Bronchial epithelial cell (primary cell): ENCODE results near the gene HNRNPK. TPM values are rescaled to one million over a fixed set of nuclear protein-coding genes. Genes with fewer than 3 reads are reported as not detected.

Experiments used
- DNase-seq: peaks from one replicate; pipeline ENCODE4 v3.0.0-alpha.2; 2010; ENCODE audit warnings: low read depth
- FAIRE-seq: peaks from 2 replicates; lab custom pipeline; 2011; peaks lifted over from hg19 to GRCh38; lab: Jason Lieb, UNC
- H3K27me3 ChIP-seq: 2 replicates; pipeline ENCODE4 v1.5.1; 2011; ENCODE audit warnings: low read length; ENCODE audit not compliant: control insufficient read depth, insufficient read depth
- H3K36me3 ChIP-seq: 2 replicates; pipeline ENCODE4 v1.5.1; 2011; ENCODE audit warnings: low read length; ENCODE audit not compliant: control insufficient read depth, insufficient read depth
- H3K4me3 ChIP-seq: 2 replicates; pipeline ENCODE4 v1.5.1; 2011; ENCODE audit warnings: mild to moderate bottlenecking, low read depth, low read length, control low read depth
- CTCF ChIP-seq: IDR thresholded peaks from 2 replicates; pipeline ENCODE4 v1.5.1; 2011; ENCODE audit warnings: mild to moderate bottlenecking, moderate library complexity, low read length, control low read depth, inconsistent platforms; ENCODE audit not compliant: insufficient read depth, severe bottlenecking
- total RNA-seq: library from RNA; depleted of rRNA; stranded (reverse); fragments of >200 nt; gene quantifications from 2 replicates; pipeline ENCODE4 v1.2.1, GENCODE V29; 2014

Gene HNRNPK
- total RNA-seq, 1 donor from 2014 or later: 531 TPM

GRCh38 chr9:83976372-83976771, 3.6 kb downstream of the HNRNPK start:
- DNase-seq (no peak), FAIRE-seq (no peak)
- Histone ChIP-seq H3K4me3 (no peak overlapping the region), H3K27me3 (no peaks in the 10 kb centered on the region), H3K36me3 (peaks cover 17% of the 10 kb centered on the region)
- no peak for TF ChIP-seq CTCF

- FAIRE-seq: no peak
- TF ChIP-seq CTCF: no peak
- Histone ChIP-seq H3K4me3 (no peak overlapping the region), H3K36me3 (peaks cover 22% of the 10 kb centered on the region), H3K27me3 (no peaks in the 10 kb centered on the region)
- DNase-seq: no peak
Observed at GRCh38 chr9:83975300-83975699, 4.7 kb downstream of the HNRNPK start.

GRCh38 chr9:83972286-83972685, 7.7 kb downstream of the HNRNPK start:
- DNase-seq: peak; percentile 61
- H3K36me3 ChIP-seq: peaks cover 27% of the 10 kb centered on the region
- no peak overlapping the region for H3K4me3 ChIP-seq
- H3K27me3 ChIP-seq: no peaks in the 10 kb centered on the region
- no peak for FAIRE-seq
- TF ChIP-seq CTCF: no peak

- Histone ChIP-seq H3K36me3 (peaks cover 26% of the 10 kb centered on the region), H3K4me3 (no peak overlapping the region), H3K27me3 (no peaks in the 10 kb centered on the region)
- FAIRE-seq (no peak), DNase-seq (no peak)
- TF ChIP-seq CTCF: no peak
Observed at GRCh38 chr9:83971485-83971884, 8.5 kb downstream of the HNRNPK start.

GRCh38 chr9:83969602-83970001, 10.4 kb downstream of the HNRNPK start:
- DNase-seq (no peak), FAIRE-seq (no peak)
- Histone ChIP-seq H3K4me3 (no peak overlapping the region), H3K27me3 (no peaks in the 10 kb centered on the region), H3K36me3 (peaks cover 16% of the 10 kb centered on the region)
- no peak for TF ChIP-seq CTCF

- H3K27me3 ChIP-seq: no peaks in the 10 kb centered on the region
- no peak overlapping the region for H3K4me3 ChIP-seq
- FAIRE-seq (no peak), DNase-seq (no peak)
- peaks cover 12% of the 10 kb centered on the region for H3K36me3 ChIP-seq
- TF ChIP-seq CTCF: no peak
Observed at GRCh38 chr9:83967073-83967472, 12.9 kb downstream of the HNRNPK start.
